Measurements from ENCODE around the gene HECTD2. TPM values are rescaled to one million over a fixed set of nuclear protein-coding genes. Genes with fewer than 3 reads are reported as not detected.

The HECTD2 gene
- total RNA-seq, 3 donors from 2014 or later: 4.9 to 15.9 (median 5.5) TPM

- Histone ChIP-seq H3K4me1 (ENCODE audit: low read depth) (no peaks in the 10 kb centered on the region), H3K9me3 (no peaks in the 10 kb centered on the region), H3K4me3 (no peak overlapping the region), H3K36me3 (ENCODE audit: low read depth) (no peaks in the 10 kb centered on the region)
- intact Hi-C loops (cut with DNase I, micrococcal nuclease): no loop called here
- TF ChIP-seq CTCF (IDR thresholded peaks at IDR 0.05): no peak
- DNase-seq (no peak), ATAC-seq (no peak)
Measured at GRCh38 chr10:91460681-91461080, 50.5 kb downstream of the HECTD2 start.

- Histone ChIP-seq H3K4me1 (ENCODE audit: low read depth) (no peaks in the 10 kb centered on the region), H3K36me3 (ENCODE audit: low read depth) (no peaks in the 10 kb centered on the region), H3K4me3 (no peak overlapping the region), H3K9me3 (no peaks in the 10 kb centered on the region)
- ATAC-seq (no peak), DNase-seq (no peak)
- no peak for TF ChIP-seq CTCF (IDR thresholded peaks at IDR 0.05)
- intact Hi-C loops (cut with DNase I, micrococcal nuclease): no loop called here
Measured at GRCh38 chr10:91462423-91462822, 52.3 kb downstream of the HECTD2 start.

GRCh38 chr10:91464500-91464899 lies 54.4 kb downstream of the HECTD2 start:
- DNase-seq: no peak
- no peak for TF ChIP-seq CTCF (IDR thresholded peaks at IDR 0.05)
- Histone ChIP-seq H3K4me1 (ENCODE audit: low read depth) (no peaks in the 10 kb centered on the region), H3K9me3 (no peaks in the 10 kb centered on the region), H3K36me3 (ENCODE audit: low read depth) (no peaks in the 10 kb centered on the region), H3K4me3 (no peak overlapping the region)
- no peak for ATAC-seq
- intact Hi-C loops (cut with DNase I, micrococcal nuclease): no loop called here

- Histone ChIP-seq H3K36me3 (ENCODE audit: low read depth) (no peaks in the 10 kb centered on the region), H3K4me3 (no peak overlapping the region), H3K4me1 (ENCODE audit: low read depth) (no peaks in the 10 kb centered on the region), H3K9me3 (no peaks in the 10 kb centered on the region)
- intact Hi-C loops (cut with DNase I, micrococcal nuclease): no loop called here
- no peak for DNase-seq
- no peak for TF ChIP-seq CTCF (IDR thresholded peaks at IDR 0.05)
- no peak for ATAC-seq
Measured at GRCh38 chr10:91465261-91465660, 55.1 kb downstream of the HECTD2 start.

- H3K4me3 ChIP-seq: no peak overlapping the region
Measured at GRCh38 chr10:91467114-91467513, 57.0 kb downstream of the HECTD2 start.

More at GRCh38 chr10:91467114-91467513, 57.0 kb downstream of the HECTD2 start:
- Histone ChIP-seq H3K36me3 (ENCODE audit: low read depth) (no peaks in the 10 kb centered on the region), H3K4me1 (ENCODE audit: low read depth) (no peaks in the 10 kb centered on the region), H3K9me3 (no peaks in the 10 kb centered on the region)
- intact Hi-C loops (cut with DNase I, micrococcal nuclease): no loop called here
- DNase-seq: no peak
- no peak for TF ChIP-seq CTCF (IDR thresholded peaks at IDR 0.05)
- no peak for ATAC-seq
